OCI-LY3 (cell line): ENCODE measurements around the gene FYN.

Source experiments
- CTCF ChIP-seq: fragments of 200-600, 300-600 bp; sonication (generic); IDR thresholded peaks from 2 replicates; pipeline ENCODE4 v1.5.1; 2014; ENCODE audit warnings: antibody characterized with exemption, low read length, low read depth
- EZH2phosphoT487 ChIP-seq: fragments of 200-600 bp; shearing (Covaris generic); IDR thresholded peaks from 2 replicates; pipeline ENCODE4 v1.6.1; 2018; ENCODE audit warnings: antibody characterized with exemption, mixed run types, low read depth

GRCh38 chr6:111841822-111842221, 31.4 kb downstream of the FYN start:
- TF ChIP-seq CTCF (no peak), EZH2phosphoT487 (no peak)
